Right renal pelvis (tissue), 4 donors: Measurements from ENCODE around the gene AGER. TPM values are rescaled to one million over a fixed set of nuclear protein-coding genes. Genes with fewer than 3 reads are reported as not detected.

Experiments used
- DNase-seq, 4 donors: peaks; one replicate each; pipeline ENCODE4 v3.0.0-alpha.2; 2013; ENCODE audit warnings: low read depth in 4 of 4, low spot score in 3 of 4, missing footprints in 1 of 4
- polyA plus RNA-seq, 4 donors: library from polyadenylated mRNA; unstranded; fragments of 120-200 nt; gene quantifications; one replicate each; pipeline ENCODE4 v1.2.1, GENCODE V29; 2013; ENCODE audit not compliant: insufficient read length in 4 of 4

The AGER gene
- polyA plus RNA-seq, 4 donors: 15.9 to 26.6 (median 19.7) TPM

- no peak for DNase-seq
Measured at GRCh38 chr6:32174416-32174815, 9.6 kb downstream of the AGER start.

DNA sequence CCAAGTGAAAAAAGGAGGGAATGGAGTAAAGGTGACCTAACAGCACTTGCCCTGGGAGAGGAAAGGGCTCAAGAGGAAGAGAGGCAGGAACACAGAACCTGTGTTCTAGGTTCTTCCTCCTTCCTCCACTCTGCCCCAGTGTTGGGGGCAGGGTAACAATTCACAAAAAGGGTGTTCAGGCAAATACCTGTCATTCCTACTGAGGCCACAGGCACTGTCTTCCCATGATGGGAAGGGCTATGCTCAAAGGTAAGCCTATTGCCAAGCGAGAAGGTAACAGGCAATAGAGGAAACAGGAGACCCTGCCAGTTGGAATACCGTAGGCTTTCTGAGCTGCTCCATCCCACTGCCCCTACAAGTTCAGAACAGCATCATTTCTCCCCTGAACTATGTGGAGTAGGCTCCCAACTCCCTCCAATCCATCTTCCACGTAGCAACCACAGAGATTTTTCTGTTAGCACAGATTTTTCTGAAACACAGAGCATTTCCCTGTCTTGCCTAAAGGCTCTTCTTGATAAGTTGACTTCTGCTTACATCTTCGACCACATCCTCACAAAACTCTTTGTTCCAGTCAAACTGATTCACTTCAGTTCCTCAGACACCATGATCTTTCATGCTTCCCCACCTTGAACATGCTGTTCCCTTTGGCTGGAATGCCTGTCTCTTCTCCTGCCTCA is 10.9 kb downstream of the AGER start:
- DNase-seq: no peak

GRCh38 chr6:32171234-32171633 is 12.8 kb downstream of the AGER start:
- DNase-seq: no peak

- DNase-seq: no peak
Measured at GRCh38 chr6:32170294-32170693, 13.8 kb downstream of the AGER start.

GRCh38 chr6:32168807-32169591 is 15.1 kb downstream of the AGER start:
- no peak for DNase-seq

- no peak for DNase-seq
Measured at GRCh38 chr6:32168350-32168749, 15.7 kb downstream of the AGER start.

DNA sequence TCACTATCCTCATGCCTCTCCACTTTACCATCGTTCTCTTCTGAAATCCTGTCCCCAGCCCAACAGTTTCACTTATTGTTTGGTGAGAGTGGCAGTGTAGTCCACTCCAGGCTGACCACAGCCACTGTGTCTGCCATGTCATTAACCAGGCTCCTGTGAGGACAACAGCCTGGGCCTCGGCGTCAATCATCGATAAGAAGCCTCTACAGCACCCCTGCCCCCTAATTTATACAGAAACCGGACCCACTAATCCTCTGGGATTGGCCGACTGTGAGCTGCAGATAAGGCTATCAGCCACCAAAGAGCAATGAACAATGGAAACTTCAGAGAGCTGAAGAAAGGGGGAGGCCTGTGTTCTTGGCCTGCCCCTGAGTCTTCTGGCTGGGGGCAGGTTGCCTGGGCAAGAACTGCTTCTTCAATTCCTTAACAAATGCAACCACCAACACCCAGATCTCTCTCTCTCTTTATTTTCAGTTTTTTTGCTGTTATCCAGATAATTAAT is 16.2 kb downstream of the AGER start:
- DNase-seq: no peak

GRCh38 chr6:32167154-32167760 is 16.8 kb downstream of the AGER start:
- DNase-seq: no peak

GRCh38 chr6:32166411-32167061 is 17.5 kb downstream of the AGER start:
- no peak for DNase-seq

- DNase-seq: no peak
Measured at GRCh38 chr6:32164295-32164694, 19.8 kb downstream of the AGER start, which contains the start of gene EGFL8. TSS of gene EGFL8 (plus strand) at chr6:32164595. CDS start at chr6:32166166, 1,571 bp downstream.

DNA sequence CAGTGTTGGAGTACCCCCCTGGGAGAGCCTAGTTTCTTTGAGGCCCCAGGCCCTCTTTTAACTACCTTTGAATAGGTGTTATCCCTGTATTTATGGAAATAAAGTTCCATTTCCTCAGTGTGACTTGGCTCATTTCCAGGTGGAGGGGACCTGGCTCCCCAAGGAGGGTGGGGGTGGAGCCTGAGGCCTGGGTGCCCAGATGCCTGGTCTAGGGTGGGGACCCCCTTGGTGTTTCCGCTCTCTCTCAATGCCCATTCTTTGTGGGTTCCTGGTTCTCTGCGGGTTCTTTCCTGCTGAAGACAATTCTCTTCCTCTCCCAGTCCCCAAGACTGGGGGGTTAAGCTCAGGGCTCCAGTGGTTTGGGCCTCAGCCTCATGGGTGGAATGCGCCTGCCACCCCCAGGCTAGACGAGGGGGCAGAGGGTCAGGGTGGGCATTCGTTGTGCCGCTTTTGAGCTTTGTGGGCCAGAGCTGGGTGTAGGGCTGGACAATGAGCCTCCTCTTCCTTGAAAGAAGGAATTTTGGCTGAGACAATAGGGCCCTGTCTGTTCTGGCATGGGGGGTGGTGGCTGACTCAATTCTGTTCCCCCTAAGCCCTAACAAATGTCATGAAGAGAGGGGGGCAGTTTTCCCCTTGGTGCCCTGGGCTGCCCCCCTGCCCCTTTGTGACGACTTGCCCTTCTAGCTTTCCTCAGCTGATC is 20.3 kb downstream of the AGER start:
- no peak for DNase-seq

GRCh38 chr6:32158052-32158451 is 26.0 kb downstream of the AGER start:
- DNase-seq: no peak

DNA sequence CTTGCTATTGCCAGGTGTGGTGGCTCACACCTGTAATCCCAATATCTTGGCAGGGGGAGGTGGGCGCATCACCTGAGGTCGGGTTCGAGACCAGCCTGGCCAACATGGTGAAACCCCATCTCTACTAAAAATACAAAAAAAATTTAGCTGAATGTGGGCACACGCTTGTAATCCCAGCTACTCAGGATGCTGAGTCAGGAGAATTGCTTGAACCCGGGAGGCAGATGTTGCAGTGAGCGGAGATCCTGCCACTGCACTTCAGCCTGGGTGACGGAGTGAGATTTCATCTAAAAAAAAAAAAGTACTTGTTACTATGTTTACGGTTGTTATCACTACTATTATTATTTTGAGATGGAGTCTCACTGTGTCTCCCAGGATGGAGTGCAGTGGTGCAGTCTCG is 27.2 kb downstream of the AGER start:
- no peak for DNase-seq

- DNase-seq: peak in 1 of 4 donors; percentile 60
Measured at GRCh38 chr6:32154514-32155161, 29.4 kb downstream of the AGER start.

GRCh38 chr6:32153564-32154513 is 30.2 kb downstream of the AGER start, which contains the start of gene PPT2:
TSS of gene PPT2 (plus strand) at chr6:32154141. CDS start at chr6:32154595, 454 bp downstream.
- peak; percentile 89 to 95 (median 92) for DNase-seq

DNA sequence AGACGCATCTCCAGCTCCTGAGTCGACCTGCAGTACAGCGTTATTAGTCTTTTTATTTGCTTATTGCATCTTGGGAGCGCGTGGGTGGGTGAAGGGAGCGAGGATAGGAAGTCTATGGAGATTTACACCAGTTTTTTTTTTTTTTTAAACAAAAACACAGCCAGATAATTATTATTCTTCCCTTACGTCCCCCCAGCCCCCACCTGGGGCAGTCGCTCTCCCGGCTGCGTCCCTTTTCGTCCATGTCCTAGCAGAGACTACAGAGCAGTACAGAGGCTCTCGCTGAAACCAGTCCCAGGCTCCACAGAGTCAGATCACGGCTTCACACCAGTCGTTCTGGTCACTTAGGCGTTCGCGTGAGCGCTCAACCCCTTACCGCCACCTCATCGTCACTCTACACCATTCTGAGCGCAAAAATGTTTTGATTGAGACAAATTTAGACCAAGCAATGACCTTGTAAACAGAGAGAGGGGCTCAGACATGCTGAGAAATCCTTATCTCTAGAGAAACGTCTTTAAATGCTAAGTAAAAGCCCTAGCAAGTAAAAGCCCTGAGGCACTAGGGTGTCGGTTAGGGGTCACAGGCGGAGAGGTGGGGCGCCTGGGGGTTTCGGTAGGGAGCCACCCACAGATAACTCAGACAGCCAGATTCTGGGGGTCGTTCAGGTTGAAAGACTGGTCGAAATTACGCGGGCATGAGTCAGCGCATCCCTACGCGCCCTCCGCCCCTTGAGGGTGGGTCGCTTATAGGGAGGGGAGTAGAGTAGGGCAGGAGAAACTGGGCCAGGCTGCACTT is 31.1 kb downstream of the AGER start:
- DNase-seq: no peak

GRCh38 chr6:32151863-32152768 is 31.9 kb downstream of the AGER start, which contains the start of gene PRRT1:
TSS of gene PRRT1 (minus strand) at chr6:32151939. CDS start at chr6:32151827, 112 bp downstream.
- no peak for DNase-seq
